Measurements from ENCODE around the gene SENP3. TPM values are rescaled to one million over a fixed set of nuclear protein-coding genes. Genes with fewer than 3 reads are reported as not detected.
A peak's percentile ranks its signal among the peaks of the same experiment; 100 is the strongest.

Gene SENP3
- total and polyA plus RNA-seq, 4 donors, result 4.9 to 29.2 (median 19.7) TPM

- no peak for TF ChIP-seq RAD21 (IDR thresholded peaks at IDR 0.05)
- no peak for TF ChIP-seq FOXA1 (IDR thresholded peaks at IDR 0.05)
- TF ChIP-seq ATF3 (IDR thresholded peaks at IDR 0.05), result no peak
- TF ChIP-seq JUND (IDR thresholded peaks at IDR 0.05), result no peak
- TF ChIP-seq REST (IDR thresholded peaks at IDR 0.05), result no peak
- peaks cover 21 to 74% (median 52%) of the 10 kb centered on the region in 4 donors for H3K4me1 ChIP-seq (ENCODE audit: control insufficient read depth in 4 of 4, insufficient read depth in 4 of 4, low read length in 3 of 4)
- H3K9ac ChIP-seq (ENCODE audit: low read depth in 1 of 2, low read length in 2 of 2), result peak overlapping the region; percentile 20 to 21
Observed at GRCh38 chr17:7579834-7580603, 18.3 kb downstream of the SENP3 start.

GRCh38 chr17:7580604-7581575 is 19.2 kb downstream of the SENP3 start:
- Histone ChIP-seq H3K4me3 (ENCODE audit: low read depth in 1 of 3, low read length in 3 of 3) (peak overlapping the region in 2 of 3 donors; percentile 25 to 36), H3K27ac (ENCODE audit: low read depth in 1 of 2, low read length in 2 of 2) (peak overlapping the region; percentile 82 to 96), H3K36me3 (ENCODE audit: control insufficient read depth in 4 of 4, insufficient read depth in 3 of 4, low read depth in 1 of 4, low read length in 3 of 4) (peaks cover 15 to 25% (median 23%) of the 10 kb centered on the region in 4 donors), H3K9me3 (ENCODE audit: control insufficient read depth in 4 of 4, low read length in 3 of 4) (no peaks in the 10 kb centered on the region), H3K4me1 (ENCODE audit: control insufficient read depth in 4 of 4, insufficient read depth in 4 of 4, low read length in 3 of 4) (peaks cover 18 to 70% (median 44%) of the 10 kb centered on the region in 4 donors), H3K27me3 (ENCODE audit: control insufficient read depth in 4 of 4, insufficient read depth in 4 of 4, low read length in 3 of 4) (no peaks in the 10 kb centered on the region), H3K9ac (ENCODE audit: low read depth in 1 of 2, low read length in 2 of 2) (no peak overlapping the region)
- DNase-seq (ENCODE audit: low spot score), result no peak
- no peak for TF ChIP-seq ZBTB33 (IDR thresholded peaks at IDR 0.05)
- TF ChIP-seq CTCF (IDR thresholded peaks at IDR 0.05; ENCODE audit: low read depth, low read length, missing input control), result no peak
- TF ChIP-seq RXRA (IDR thresholded peaks at IDR 0.05), result no peak
- no peak for TF ChIP-seq FOXA2 (IDR thresholded peaks at IDR 0.05)
- no peak for TF ChIP-seq FOXA1 (IDR thresholded peaks at IDR 0.05)
- TF ChIP-seq SP1 (IDR thresholded peaks at IDR 0.05), result no peak
- 90% methylated on average over 23 of the region's 23 CpGs for WGBS

More at GRCh38 chr17:7579834-7580603, 18.3 kb downstream of the SENP3 start:
- WGBS, result 72% methylated on average over 12 of the region's 12 CpGs
- Histone ChIP-seq H3K27ac (ENCODE audit: low read depth in 1 of 2, low read length in 2 of 2) (peak overlapping the region; percentile 82 to 96), H3K9me3 (ENCODE audit: control insufficient read depth in 4 of 4, low read length in 3 of 4) (no peaks in the 10 kb centered on the region), H3K36me3 (ENCODE audit: control insufficient read depth in 4 of 4, insufficient read depth in 3 of 4, low read depth in 1 of 4, low read length in 3 of 4) (peaks cover 20 to 32% (median 31%) of the 10 kb centered on the region in 4 donors), H3K27me3 (ENCODE audit: control insufficient read depth in 4 of 4, insufficient read depth in 4 of 4, low read length in 3 of 4) (no peaks in the 10 kb centered on the region), H3K4me3 (ENCODE audit: low read depth in 1 of 3, low read length in 3 of 3) (peak overlapping the region; percentile 25 to 43 (median 36))
- no peak for DNase-seq (ENCODE audit: low spot score)

All from liver (tissue), 9 donors.